HG03045 (cell line): Measurements from ENCODE around the gene MYL5.

ENCODE experiments used
- ATAC-seq: cut with Tn5 transposase; IDR thresholded peaks from one replicate; pipeline ENCODE4 v1.9.1; 2021; ENCODE audit warnings: mild to moderate bottlenecking, moderate library complexity; ENCODE audit not compliant: unreplicated experiment

Gene MYL5

DNA sequence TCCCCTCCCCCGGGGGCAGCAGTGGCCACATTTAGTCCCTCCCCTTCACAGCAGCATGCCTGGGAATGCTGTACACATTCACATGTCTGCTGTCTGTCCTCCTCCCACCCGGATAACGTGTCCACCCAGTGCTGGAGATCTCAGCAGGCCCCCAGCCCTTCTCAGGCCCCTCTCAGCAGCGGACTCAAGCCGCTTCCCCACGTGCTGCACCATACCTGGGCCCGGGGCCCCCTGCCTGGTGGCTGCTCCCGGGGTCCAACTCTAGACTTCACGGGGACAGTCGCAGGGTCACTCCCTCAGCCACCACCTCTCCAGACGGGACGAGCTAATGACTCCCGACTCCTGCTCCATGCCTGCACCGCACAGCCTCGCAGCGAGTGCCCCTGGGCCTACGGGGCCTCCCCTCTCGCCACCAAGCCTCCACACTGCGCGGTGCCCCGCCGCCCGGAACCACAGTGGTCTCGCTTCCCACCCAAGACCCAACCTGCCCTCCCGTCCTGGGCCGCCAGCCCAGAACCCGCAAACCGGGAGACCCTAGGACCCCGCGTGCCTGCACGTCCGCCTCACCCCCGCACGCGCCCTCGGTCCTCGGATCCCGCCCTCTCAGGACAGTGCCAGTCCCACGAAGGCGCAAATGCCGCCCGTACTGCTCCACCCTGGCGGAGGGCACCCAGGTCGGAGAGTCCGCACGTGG lies 30.0 kb downstream of the MYL5 start:
- ATAC-seq = no peak

DNA sequence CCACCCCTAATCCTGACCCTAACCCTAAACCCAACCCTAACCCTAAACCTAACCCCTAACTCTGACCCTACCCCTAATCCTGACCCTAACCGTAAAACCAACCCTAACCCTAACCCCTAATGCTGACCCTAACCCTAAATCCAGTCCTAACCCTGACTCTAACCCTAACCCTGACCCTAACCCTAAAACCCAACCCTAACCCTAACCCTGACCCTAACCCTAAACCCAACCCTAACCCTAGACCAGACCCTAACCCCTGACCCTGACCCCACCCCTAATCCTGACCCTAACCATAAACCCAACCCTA lies 30.6 kb downstream of the MYL5 start:
- ATAC-seq = no peak

DNA sequence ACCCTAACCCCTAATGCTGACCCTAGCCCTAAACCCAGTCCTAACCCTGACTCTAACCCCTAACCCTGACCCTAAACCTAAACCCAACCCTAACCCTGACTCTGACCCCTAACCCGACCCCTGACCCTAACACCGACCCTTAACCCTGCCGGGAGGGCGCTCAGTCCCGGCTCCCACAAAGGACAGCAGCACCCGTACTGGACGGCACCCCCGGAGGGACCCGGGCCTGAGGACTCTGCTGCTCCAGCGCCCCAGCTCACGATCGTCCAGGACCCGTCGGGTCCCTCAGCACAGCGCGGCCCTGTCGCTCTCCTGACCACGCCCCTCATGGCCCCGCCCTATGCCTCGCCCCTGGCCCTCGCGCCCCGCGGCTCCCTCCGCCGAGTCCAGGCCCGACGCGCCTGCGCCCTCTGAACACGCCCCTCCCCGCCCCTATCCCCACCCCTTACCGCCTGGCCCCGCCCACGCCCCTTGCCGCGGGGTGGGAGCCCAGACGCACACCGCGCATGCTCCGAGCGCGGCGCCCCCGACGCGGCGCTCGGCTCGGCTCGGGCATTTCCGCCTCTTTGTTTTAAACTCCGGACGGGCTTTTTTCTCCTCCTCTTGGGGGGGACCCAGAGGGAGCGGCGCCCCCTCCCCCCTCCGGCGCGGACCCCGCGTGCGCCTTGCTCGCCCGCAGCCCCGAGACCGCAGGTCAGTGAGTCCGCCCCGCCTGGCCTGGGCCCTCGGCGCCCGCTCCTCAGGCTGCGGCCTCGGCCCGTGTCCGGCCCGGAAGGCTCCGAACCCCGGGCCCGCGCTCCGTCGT lies 31.1 kb downstream of the MYL5 start, which contains the start of gene PCGF3:
Gene PCGF3, plus strand, starts transcription at position 555 of the 805 bp plus-strand sequence. CDS start 27,849 bp downstream, outside the sequence.
- peak; percentile 93 for ATAC-seq

DNA sequence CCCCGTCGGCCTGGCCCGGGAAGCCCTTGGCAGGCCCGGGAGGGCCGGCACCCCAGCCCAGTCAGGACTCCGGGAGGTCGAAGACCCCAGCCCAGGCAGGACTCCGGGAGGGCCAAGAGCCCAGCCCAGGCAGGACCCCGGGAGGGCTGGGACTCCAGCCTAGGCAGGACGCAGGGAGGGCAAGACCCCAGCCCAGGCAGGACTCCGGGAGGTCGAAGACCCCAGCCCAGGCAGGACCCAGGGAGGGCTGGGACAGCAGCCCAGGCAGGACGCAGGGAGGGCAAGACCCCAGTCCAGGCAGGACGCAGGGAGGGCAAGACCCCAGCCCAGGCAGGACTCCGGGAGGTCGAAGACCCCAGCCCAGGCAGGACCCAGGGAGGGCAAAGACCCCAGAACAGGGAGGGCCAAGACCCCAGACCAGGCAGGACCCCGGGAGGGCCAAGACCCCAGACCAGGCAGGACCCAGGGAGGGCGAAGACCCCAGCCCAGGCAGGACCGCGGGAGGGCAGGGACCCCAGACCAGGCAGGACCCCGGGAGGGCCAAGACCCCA lies 31.8 kb downstream of the MYL5 start:
- ATAC-seq = peak; percentile 6

DNA sequence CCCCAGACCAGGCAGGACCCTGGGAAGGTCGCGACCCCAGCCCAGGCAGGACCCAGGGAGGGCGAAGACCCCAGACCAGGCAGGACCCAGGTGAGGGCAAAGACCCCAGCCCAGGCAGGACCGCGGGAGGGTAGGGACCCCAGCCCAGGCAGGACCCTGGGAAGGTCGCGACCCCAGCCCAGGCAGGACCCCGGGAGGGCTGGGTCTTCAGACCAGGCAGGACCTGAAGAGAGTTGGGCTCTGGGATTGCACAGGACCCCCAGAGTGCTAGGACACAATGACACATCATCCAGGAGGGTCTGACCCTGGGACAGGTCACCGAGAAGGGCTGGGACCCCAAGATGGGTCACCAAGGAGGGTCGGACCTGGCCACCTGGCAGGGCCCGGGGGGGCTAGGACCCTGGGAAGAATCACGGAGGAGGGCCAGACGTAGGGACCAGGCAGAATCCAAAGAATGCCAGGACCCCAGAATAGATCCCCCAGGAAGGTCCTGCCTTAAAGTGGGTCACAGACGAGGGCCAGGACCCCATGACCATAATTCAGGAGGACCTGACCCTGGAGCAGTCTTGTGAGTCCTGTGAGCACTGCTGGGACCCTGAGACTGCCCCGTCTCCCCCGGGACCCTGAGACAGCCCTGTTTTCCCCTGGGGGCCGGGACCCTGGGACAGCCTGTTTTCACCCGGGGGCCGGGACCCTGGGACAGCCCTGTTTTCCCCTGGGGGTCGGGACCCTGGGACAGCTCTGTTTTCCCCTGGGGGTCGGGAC lies 32.7 kb downstream of the MYL5 start:
- ATAC-seq = no peak

DNA sequence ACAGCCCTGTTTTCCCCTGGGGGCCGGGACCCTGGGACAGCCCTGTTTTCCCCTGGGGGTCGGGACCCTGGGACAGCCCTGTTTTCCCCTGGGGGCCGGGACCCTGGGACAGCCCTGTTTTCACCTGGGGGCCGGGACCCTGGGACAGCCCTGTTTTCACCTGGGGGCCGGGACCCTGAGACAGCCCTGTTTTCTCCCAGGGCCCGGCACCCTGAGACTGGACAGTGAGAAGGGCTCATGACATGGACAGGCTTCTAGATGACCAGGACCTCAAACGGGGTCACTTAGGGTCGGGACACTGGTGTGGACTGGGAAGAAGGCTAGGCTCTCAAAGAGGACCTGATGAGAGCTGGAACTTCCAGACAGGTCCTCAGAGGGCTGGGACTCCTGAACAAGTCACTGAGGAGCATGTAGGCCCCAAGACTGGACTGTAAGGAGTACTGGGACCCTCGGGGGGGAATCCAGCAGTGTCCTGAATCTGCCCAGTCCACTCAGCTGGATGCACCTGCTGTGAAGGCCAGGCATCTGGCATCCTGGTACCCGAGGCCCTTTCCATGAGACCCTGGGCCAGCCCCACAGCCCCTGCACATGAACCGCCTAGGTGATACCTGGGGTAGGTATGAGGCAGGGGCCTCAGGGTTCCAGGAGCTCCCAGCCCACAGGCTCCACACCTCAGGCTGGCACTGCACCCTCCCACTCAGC lies 33.7 kb downstream of the MYL5 start:
- no peak for ATAC-seq

DNA sequence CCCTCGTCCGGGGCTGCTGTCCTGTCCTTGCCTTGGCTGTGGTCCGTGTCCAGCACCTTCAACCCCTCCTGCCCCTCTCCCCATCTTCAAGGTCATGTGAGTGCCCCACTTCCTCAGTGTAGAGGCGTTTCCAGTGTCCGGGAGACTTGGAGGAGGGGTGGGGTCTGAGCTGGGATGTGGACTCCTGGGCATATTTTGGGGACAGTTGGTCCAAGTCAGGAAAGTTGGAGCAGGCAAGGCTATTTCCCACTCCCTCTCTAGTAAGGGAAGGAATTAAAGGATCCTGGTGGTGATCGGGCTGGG lies 34.2 kb downstream of the MYL5 start:
- ATAC-seq = no peak

DNA sequence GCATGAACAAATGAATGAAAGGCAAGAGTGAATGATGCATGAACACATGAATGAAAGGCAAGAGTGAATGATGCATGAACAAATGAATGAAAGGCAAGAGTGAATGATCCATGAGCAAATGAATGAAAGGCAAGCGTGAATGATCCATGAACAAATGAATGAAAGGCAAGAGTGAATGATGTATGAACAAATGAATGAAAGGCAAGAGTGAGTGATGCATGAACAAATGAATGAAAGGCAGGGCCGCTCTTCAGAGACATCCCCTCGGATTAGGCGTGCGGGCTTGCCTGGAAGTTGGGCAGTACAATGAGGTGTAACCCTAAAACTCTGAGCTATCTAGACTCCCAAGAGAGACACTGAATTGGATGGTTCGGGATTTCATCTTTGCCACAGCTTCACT lies 35.0 kb downstream of the MYL5 start:
- ATAC-seq = no peak

DNA sequence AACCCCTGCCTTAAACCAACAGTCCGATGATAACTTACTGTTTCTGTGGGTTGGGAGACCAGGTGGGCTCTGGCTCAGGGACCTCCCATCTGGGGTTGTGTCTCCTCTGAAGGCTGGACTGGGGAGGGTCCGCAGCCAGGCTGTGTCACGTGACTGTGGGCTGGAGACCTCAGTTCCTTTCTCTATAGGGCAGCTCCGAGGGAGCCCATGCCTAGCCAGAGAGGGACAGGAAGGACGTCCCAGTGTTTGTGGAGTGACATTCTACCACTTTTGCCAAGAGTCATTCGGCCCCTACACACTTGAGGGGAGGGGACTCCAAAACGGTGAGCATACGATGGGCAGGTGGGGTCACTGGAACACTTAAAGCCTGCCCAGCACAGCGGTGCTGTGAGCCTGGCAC lies 35.8 kb downstream of the MYL5 start:
- ATAC-seq = no peak

DNA sequence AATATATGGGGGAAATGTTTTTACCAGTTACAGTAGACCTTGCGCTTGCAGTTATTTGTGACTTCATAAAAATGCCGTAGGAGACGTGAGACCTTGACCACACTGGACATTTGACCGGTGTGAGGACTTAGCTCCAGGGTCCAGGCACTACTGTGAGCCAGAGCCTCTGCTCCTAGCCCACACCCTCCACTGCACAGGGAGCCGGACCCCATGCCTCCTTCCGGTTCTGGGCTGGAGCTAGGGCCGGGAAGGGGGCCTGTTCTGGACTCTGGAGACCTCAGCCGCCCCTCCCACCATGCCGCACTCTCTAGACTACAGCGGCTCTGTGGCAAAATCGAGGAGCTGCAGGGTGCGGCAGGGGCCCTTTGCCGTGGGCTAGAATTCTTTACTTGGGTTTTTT lies 36.6 kb downstream of the MYL5 start:
- no peak for ATAC-seq

DNA sequence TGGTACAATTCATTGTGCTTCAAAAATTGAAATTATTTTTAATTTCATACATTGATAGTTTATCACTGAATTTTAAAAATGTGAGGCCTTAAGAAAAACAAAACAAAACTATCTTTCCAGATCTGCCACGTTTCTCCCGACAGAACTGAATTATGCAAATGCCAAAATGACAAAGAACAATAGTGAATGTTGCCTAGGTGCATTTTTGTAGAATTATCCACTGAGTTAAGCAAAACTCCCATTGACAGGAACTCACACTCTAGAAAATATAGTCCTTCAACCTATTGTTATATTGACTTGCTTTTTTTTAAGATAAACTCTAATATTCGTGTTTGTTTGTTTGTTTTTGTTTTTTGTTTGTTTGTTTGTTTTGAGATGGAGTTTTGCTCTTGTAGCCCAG lies 37.8 kb downstream of the MYL5 start:
- no peak for ATAC-seq

DNA sequence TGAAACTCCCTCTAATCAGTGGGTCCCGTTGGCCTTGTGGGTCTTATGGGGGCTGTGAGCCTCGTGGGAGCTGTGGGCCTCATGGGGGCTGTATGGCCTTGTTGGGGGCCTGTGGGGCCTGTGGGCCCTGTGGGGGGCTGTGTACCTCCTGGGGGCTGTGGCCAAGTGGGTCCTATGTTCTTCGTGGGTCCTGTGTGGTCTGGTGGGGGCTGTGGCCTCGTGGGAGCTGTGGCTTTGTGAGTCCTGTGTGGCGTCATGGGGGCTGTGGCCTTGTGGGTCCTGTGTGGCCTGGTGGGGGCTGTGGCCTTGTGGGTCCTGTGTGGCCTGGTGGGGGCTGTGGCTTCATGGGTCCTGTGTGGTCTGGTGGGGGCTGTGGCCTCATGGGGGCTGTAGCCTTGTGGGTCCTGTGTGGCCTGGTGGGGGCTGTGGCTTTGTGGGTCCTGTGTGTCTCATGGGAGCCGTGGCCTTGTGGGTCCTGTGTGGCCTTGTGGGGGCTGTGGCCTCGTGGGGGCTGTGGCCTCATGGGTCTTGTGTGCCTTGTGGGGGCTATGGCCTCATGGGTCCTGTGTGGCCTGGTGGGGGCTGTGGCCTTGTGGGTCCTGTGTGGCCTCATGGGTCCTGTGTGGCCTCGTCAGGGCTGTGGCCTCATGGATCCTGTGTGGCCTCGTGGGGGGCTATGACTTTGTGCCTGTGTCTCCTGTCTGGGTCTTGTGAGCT lies 38.7 kb downstream of the MYL5 start:
- no peak for ATAC-seq

DNA sequence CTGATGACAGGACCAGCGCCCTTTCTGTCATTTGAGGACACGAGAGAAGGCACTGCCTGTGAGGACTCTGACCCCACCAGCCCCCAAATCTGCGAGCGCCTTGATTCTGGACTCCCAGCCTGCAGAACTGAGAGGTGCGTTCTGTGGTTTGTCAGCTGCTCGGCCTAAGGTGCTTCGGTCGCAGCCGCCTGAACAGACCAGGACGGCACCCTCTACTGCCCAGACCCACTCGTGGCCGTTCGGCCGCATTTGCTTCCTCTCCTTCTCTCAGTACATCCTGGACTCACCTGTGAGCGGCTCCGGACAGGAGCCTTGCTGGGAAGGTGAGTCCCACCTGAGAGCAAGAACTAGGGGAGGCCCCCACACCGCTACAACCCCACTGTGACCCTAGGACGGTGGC lies 39.7 kb downstream of the MYL5 start:
- no peak for ATAC-seq

DNA sequence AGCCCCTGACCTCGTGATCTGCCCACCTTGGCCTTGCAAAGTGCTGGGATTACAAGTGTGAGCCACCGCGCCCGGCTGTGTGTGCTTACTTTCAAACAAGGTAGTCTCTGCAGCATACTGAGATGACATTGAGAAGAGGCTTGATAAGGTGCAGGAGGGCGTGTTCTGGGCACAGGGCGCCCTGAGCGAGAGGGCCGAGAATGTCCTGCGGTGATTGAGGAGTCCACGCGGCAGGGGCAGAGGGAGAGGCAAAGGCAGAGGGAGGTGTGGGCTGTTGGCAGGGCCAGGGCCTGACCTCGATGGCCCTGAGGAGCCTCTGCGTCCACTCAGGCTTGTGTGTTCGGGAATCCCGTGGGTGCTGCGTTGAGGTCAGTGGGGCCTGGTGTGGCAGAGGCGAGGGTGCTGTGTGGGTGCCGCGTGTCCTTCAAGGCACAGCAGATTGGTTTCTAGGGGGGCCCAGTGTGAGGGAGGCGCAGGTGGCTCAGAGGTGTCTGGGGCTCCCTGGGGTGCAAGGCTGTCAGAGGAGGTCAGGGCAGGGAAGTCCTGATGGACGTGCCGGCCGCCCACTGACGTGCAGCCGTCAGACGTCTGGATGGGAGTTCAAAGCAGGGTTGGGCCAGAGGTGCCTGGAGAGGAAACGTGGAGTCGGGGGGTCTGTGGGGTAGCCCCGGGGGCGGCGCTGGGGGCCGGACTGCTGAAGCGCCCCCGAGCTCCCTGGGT lies 43.4 kb downstream of the MYL5 start:
- no peak for ATAC-seq

DNA sequence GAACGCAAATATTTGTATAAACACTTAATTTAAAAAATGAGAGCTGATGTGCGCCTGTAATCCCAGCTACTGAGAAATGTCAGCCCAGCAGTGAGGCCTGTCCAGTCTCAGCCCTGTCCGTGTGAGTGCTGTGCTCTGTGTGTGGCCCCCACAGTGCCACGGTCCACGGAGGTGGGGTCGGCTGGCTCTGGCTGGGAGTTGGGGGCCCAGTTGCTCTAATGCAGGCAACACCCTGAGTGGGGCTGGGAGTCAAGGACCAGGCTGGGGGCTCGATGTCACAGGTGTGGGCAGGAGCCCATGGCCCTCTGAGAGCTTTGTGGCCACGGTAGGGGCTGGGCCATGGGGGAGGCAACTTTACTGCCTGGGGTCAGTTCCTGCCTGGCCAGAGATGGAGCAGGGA lies 44.1 kb downstream of the MYL5 start:
- no peak for ATAC-seq

DNA sequence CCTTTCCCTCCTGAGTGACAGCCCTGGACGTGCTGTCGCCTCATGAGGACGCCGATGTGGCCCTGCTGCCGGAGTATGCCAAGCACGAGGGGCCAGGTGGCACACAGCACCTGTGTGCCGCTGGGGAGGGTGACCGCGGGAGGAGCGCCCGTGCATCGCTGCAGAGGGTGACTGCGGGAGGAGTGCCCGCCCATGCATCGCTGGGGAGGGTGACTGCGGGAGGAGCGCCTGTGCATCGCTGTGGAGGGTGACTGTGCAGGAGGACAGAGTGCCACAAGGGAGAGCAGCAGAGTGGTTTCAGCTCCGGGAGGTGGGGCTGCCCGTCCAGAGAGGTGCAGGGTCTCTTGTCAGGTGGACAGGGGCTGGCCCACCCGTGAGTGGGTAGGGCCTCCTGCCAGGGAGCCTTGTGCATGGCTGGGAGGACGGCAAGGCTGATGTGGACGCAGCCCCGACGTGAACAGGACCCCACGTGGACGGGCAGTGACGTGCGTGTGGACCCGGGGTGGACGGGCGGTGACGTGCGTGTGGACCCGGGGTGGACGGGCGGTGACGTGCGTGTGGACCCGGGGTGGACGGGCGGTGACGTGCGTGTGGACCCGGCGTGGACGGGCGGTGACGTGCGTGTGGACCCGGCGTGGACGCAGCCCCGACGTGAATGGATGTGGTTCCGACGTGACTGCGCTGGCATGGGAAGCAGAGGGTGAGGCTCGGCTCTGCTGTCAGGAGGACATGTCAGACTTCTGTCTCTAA lies 45.9 kb downstream of the MYL5 start:
- ATAC-seq = no peak

DNA sequence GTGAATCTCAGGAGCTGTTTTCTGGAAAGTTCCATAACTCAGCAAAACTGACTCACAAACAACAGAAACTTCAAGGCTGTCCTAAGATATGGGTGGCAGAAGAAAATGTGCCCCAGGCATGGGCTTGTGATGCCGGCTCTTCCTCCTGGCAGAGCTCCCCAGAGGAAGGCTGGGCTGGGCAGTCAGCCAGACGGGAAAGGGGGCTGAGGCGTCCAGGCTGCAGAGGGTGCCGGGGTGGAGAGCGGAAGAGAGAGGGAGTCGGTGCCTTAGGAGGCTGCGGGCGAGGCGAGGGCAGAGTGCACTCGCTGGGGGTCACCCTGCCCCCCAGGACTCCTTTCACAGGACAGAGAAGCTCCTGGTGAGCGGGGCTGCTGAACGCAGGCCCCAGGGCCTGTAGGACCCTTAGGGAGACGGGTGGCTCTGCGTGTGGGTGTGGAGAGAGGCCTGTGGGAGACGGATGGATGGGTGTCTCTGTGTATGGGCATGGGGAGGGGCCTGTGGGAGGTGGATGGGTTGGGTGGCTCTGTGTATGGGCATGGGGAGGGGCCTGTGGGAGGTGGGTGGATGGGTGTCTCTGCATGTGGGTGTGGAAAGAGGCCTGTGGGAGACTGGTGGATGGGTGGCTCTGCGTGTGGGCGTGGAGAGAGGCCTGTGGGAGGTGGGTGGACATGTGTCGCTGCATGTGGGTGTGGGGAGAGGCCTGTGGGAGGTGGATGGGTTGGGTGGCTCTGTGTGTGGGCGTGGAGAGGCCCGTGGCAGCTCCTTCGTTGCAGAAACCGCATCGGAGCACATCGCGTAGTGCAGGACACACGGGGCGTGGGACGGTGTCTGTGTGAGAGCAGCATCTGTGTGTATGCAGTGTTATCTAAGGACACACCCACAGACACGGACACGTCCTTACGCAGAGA lies 47.2 kb downstream of the MYL5 start:
- no peak for ATAC-seq

DNA sequence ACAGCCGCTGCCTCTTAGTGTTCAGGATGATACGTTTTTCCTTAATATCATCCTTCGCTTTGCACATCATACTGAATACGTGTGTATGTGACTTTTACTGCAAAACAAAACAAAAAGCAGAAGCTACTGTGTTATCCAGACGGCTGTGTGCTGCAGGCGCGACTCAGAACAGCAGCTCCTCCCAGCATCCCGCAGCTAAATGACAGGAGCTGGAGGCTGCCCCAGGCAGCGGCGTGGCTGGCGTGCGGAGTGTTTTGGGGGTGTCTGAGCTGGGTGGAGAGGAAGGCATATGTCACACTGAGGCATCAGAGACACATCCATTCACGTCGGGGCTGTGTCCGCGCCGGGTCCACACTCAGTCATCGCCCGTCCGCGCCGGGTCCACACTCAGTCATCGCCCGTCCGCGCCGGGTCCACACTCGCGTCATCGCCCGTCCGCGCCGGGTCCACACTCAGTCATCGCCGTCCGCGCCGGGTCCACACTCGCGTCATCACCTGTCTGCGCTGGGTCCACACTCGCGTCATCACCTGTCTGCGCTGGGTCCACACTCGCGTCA lies 47.9 kb downstream of the MYL5 start:
- no peak for ATAC-seq
